Stimulated activated CD4-positive, alpha-beta T cell treated with anti-CD3 and anti-CD28 coated beads, Interleukin-4, amount 100 ng/mL, for 4 hours (primary cell): ENCODE measurements around the gene TRAF3IP1.
"Not testable (repeated sequence)": the region's sequence is repeated elsewhere in the genome, so short reads cannot be mapped to it uniquely, and the experiment has no call there.

Source experiments
- DNase-seq, 2 experiments: peaks; one replicate each; pipeline ENCODE4 v3.0.0-alpha.2; 2020

Gene TRAF3IP1

GRCh38 chr2:238344517-238344916 lies 24.2 kb downstream of the TRAF3IP1 start:
- DNase-seq = no peak

- no peak for DNase-seq
Measured at GRCh38 chr2:238345297-238345968, 25.1 kb downstream of the TRAF3IP1 start.

DNA sequence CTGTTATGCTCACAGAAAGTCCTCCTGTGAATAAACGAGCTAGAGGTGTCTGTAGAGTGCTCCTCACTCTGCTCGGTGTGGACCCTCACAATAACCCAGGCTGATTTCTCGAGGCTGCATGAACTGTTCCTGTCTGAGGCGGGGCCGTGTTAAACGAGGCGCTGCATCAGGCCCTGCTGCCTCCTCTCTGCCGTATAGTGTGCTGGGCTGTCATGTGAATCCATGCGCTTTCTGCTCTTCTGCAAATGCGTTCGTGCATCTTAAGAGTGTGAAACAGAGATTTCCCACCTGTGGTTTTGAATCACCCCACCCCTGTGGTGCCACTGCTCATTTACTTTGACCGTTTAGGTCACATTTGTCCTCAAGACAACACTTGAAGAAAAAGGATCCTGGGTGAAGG lies 26.2 kb downstream of the TRAF3IP1 start:
- no peak for DNase-seq

GRCh38 chr2:238350150-238350897 lies 30.0 kb downstream of the TRAF3IP1 start:
- DNase-seq = no peak

- no peak for DNase-seq
Measured at GRCh38 chr2:238351315-238351714, 31.0 kb downstream of the TRAF3IP1 start.

- DNase-seq = no peak
Measured at GRCh38 chr2:238352361-238352760, 32.0 kb downstream of the TRAF3IP1 start.

GRCh38 chr2:238358769-238359168 lies 38.5 kb downstream of the TRAF3IP1 start:
- DNase-seq = no peak

GRCh38 chr2:238359403-238359802 lies 39.1 kb downstream of the TRAF3IP1 start:
- no peak for DNase-seq

GRCh38 chr2:238361877-238362276 lies 41.6 kb downstream of the TRAF3IP1 start:
- no peak for DNase-seq

DNA sequence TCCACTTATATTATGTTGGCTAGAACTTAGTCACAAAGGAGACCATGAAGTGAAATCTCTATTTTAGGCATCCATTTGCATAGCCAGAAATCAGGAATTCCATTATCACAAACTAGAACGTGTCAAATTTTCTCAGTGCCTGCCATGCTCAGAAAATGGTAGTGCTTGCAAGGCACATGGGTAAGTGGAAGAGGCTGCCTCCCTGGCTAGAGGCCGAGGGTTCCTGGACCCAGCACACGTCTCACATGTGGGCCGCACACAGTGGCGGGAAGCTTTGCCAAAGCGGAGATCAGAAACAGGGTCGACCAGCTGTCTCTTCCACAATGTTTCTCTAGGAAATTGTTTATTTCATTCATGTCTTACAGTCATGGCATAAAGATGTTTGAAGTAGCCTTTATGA lies 42.3 kb downstream of the TRAF3IP1 start:
- DNase-seq = no peak

GRCh38 chr2:238369591-238370040 lies 49.3 kb downstream of the TRAF3IP1 start:
- no peak for DNase-seq

GRCh38 chr2:238370094-238370822 lies 49.9 kb downstream of the TRAF3IP1 start:
- no peak for DNase-seq

DNA sequence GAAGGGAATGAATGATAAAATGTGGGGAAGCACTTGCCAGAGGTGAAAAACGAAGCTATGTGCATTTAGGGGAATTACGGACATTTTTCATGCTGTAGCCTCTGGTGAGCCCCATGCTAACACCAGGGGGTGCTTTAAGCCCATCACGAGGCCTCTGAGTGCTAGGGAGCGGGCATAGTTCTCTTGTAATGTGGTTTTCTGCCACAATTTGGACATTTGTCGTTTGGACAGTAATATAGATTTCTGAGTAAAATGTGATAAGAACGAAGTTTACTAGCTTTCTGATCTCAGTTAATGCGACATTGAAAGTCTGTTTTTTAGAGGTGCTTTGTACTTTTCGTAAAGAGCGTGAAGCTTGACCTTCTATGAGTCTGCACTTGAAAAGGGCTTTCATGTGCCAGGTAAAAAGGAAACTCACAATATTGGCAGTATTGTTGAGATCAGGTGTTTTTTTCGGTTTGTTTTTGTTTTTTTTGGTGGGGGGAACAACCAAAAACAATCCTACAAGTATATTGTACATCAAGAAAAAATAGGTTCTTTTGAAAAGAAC lies 50.6 kb downstream of the TRAF3IP1 start:
- peak; percentile 40 to 45 for DNase-seq

- DNase-seq = not testable (repeated sequence)
Measured at GRCh38 chr2:238372277-238372676, 52.0 kb downstream of the TRAF3IP1 start.

- no peak for DNase-seq
Measured at GRCh38 chr2:238376884-238377391, 56.6 kb downstream of the TRAF3IP1 start.

DNA sequence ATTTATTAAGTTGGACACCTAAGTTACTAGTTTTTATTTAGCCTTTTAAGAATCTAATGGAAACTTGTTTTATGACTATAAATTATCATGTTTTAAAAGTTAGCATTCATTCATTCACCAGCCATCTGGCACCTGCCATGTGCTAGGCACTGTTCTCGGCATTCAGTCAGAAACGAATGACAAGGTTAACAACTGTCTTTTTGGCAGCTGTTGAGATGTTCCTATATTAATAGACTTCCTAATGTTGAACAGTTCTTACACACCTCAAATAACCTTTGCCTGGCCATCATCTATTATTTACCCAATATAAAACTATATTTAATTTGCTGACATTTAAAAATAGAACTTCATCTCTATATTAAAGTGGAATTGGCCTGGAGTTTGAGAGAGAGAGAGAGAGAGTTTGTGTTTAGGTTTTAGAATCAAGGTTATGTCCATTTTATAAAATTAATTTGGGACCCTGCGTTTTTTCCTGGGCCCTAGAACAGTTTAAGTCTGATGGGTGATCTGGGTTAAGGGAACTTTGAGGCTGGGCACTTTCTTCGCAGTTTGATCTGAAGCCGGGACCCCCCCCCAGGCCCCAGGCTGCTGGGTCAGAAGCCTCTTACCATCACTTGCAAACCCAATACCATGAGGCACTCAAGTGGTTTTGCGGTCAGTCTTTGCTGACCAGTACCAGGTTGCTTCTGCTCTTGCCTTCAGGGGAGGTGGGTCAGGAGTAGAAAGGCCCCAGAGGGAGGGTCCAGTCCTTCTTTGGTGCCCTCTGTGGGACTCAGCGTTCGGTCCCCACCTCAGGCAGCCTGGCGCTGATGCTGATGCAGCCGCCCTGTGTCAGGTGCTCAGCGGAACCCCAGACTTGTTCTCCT lies 58.1 kb downstream of the TRAF3IP1 start:
- DNase-seq = no peak

DNA sequence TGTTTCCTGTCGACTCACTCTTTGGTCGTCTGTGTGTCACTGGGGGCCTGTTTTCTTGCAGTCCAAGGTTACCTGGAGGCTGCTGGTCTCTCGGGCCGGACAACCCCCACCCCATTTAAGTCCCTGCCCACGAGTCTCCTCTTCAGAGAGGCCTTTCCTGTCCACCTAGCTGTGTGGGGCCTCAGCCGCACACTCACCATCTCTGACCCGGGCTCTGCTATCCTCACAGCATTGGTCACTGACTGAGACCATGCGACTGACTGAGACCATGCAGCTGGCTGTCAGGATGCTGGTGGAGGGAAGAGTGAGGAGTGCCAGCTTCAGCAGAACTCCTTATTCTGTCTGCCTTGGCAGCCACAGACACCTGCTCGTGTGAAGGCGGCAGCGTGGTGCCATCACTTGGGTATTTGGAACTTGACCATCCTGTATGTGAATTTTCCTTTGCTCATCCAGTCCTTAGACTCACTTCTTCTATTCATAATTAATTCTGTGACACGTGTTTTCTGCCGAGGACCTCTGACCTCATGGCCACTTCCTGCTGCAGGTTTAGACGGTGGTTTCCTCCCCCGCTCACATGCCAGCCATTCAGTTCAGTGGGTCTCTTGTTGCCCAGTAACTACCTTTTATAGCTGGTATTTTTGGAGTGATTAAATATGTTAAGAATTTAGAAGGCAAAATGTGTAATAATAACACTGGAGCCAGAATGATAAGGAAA lies 58.9 kb downstream of the TRAF3IP1 start:
- peak in 1 of 2 experiments; percentile 5 for DNase-seq

DNA sequence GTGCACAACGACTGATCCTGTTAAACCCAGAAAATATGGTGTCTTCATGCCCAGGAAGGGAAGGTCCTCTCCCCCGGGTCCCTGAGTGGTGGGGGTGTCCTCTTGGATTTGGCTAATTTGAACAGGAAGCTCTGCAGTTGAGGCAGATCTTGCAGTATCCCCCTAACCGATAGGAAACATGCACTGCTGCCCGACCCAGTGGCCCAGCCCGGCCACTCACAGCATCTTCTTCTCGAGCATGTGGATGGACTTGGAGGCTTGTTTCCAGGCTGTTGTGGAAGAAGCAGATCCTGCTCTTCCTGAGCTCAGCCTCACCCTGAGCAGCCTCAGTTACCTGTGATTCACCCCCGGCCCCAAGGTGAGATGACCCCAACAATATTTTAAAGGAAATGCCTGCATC lies 60.0 kb downstream of the TRAF3IP1 start:
- no peak for DNase-seq

GRCh38 chr2:238380785-238381184 lies 60.5 kb downstream of the TRAF3IP1 start:
- no peak for DNase-seq

DNA sequence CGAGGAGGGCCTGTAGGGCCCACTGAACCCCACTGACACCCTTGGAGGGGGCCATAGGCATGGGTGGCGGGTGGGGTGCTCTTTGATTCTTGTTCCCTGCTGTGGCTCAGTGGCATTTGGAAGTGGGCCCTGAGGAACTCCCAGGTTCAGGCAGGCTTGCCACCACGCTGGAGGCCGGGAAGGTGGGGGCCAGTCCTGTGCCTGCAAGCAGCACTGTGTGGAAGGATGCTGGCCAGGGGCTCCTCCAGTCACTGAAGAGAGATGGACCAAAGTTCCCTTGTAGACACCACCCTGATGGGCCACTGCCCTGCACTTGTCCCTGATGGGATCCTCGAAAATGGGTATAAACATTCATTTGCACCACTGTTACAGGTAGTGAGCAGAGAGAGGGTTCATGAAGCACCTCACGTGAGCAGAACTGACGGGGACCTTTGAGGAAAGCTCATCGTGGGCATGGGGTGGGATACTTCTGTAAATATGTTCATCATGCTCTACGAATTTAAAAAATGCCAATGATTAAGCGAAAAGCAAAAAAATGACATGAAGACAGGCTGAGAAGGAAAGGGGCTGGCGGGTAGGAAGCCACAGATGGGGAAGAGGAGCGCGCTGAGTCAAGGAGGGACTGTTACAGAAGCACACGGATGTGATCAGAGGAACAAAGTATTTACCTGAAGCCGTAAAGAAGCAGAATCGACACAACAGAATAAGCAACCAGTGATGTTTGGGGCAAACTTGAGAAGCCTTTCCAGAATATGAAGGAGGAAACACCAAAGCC lies 61.2 kb downstream of the TRAF3IP1 start:
- no peak for DNase-seq

DNA sequence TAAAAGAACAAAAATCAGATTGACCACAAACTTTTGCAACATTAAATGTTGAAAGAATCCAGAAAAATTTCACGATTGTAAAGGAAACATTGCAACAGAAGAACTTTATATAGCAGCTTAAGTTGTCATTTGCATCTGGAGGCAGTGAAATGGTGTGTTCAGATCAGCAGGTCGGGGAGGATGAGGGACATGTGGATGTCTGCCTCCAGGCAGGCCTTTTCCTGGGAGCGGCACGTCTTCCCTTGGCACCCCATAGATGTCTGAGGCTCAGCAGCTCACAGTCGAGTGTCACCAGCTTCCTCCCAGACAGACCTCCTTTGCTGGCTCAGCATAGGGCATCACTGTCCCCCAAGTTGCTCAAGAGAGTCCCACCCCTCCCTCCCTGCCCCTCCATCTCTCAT lies 62.1 kb downstream of the TRAF3IP1 start:
- DNase-seq = no peak
